Epithelial cell of proximal tubule (primary cell): ENCODE data around the gene PRR20G. TPM values are rescaled to one million over a fixed set of nuclear protein-coding genes. Genes with fewer than 3 reads are reported as not detected.

Experiments used
- DNase-seq: peaks from one replicate; pipeline ENCODE4 v3.0.0-alpha.2; 2011; ENCODE audit warnings: low read depth
- H3K4me3 ChIP-seq: 2 replicates; pipeline ENCODE4 v1.5.1; 2011; ENCODE audit warnings: low read depth, mild to moderate bottlenecking, low read length
- total RNA-seq: library from RNA; depleted of rRNA; stranded (reverse); fragments of >200 nt; gene quantifications from 2 replicates; pipeline ENCODE4 v1.2.3, GENCODE V29; 2015
- TF ChIP-seq, protein P1 (sequence below): conservative IDR thresholded peaks from 2 replicates; pipeline ENCODE4 v1.5.1; 2012; ENCODE audit warnings: low read depth, mild to moderate bottlenecking, low read length

PRR20G gene
- total RNA-seq, 1 donor from 2014 or later = not detected

DNA sequence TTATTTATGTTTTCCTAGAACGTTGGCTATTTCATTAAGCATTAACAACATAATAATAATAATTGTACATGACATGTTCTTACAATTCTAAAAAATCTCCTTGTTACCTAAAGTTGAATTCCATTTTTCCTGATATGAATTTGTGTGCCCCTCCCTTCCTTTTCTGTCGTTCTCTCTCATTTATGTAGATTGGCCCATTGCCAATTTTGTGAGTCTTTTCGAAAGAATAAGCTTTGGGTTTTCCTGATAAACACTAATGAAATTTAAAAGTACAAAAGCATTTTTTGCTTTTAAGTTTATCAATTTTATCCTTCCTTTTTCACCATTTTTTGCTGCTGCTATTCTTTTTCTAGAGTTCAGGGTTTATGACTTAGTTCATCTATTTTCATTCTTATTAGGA lies 50.0 kb downstream of the PRR20G start:
- TF ChIP-seq, protein P1, sequence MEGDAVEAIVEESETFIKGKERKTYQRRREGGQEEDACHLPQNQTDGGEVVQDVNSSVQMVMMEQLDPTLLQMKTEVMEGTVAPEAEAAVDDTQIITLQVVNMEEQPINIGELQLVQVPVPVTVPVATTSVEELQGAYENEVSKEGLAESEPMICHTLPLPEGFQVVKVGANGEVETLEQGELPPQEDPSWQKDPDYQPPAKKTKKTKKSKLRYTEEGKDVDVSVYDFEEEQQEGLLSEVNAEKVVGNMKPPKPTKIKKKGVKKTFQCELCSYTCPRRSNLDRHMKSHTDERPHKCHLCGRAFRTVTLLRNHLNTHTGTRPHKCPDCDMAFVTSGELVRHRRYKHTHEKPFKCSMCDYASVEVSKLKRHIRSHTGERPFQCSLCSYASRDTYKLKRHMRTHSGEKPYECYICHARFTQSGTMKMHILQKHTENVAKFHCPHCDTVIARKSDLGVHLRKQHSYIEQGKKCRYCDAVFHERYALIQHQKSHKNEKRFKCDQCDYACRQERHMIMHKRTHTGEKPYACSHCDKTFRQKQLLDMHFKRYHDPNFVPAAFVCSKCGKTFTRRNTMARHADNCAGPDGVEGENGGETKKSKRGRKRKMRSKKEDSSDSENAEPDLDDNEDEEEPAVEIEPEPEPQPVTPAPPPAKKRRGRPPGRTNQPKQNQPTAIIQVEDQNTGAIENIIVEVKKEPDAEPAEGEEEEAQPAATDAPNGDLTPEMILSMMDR = no peak

DNA sequence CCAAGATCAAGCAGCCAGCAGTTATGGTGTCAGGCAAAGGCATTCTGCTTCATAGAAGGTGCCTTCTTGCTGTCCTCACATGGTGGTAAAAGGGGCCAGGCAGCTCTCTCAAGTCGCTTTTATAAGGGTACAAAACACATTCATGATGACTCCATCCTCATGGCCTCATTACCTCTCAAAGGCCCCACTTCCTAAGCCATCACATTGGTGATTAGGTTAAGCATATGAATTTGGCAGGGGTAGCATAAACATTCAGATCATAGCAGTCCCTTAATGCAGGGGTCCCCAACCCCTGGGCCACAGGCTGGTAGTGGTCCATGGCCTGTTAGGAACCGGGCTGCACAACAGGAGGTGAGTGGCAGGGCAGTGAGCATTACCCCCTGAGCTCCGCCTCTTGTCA lies 52.1 kb downstream of the PRR20G start:
- H3K4me3 ChIP-seq = no peak overlapping the region
- TF ChIP-seq, protein P1 = no peak
- DNase-seq = no peak

More for the DNA sequence above, 50.0 kb downstream of the PRR20G start:
- H3K4me3 ChIP-seq = no peak overlapping the region
- DNase-seq = no peak

DNA sequence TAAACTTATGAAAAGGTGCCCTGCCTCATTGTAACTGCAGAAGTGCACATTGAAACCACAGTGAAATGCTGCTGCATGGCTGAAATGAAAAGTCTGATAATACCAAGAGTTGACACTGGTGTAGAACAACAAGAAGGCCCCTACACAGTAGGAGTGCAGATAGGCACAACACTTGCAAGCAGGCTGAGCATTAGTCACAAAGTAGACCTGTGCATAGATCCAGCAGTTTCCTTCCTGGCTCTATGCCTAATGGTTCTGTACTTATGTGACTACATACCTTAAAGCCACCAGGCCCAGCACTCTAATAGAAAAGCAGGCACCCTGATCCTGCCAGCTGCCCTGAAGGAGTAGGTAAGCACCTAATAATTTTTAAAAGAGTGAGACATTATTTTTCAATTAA lies 53.1 kb downstream of the PRR20G start:
- TF ChIP-seq, protein P1 = no peak
- DNase-seq = no peak
- no peak overlapping the region for H3K4me3 ChIP-seq

Other genes with a start within 250 kb of the PRR20G start
- not detected in 2 replicates for gene PRR23E, start 94.9 kb downstream of the PRR20G start, total RNA-seq